ENCODE results near the gene ASH1L.
"Not testable (repeated sequence)": the region's sequence is repeated elsewhere in the genome, so short reads cannot be mapped to it uniquely, and the experiment has no call there.

The ASH1L gene

DNA sequence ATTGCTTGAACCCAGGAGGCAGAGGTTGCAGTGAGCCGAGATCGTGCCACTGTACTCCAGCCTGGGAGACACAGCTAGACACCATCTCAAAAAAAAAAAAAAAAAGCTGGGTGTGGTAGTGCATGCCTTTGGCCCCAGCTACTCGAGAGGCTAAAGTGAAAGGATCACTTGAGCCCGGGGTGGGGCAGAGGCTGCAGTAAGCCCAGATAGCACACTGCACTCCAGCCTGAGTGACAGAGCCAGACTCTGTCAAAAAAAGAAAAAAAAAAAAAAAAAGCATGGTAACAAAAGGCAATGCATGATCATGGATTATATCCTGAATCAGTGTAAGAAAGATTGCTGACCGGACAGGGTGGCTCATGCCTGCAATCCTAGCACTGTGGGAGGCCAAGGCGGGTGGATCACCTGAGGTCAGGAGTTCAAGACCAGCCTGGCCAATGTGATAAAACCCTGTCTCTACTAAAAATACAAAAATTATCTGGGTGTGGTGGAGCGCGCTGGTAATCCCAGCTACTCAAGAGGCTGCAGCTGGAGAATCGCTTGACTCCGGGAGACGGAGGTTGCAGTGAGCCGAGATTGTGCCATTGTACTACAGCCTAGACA lies 165.6 kb downstream of the ASH1L start (continued):
- no peak for TF ChIP-seq ARNTL (CRISPR knock-in tag; IDR thresholded peaks at IDR 0.05; ENCODE audit: borderline replicate concordance, low read depth)
- TF ChIP-seq, protein P1, sequence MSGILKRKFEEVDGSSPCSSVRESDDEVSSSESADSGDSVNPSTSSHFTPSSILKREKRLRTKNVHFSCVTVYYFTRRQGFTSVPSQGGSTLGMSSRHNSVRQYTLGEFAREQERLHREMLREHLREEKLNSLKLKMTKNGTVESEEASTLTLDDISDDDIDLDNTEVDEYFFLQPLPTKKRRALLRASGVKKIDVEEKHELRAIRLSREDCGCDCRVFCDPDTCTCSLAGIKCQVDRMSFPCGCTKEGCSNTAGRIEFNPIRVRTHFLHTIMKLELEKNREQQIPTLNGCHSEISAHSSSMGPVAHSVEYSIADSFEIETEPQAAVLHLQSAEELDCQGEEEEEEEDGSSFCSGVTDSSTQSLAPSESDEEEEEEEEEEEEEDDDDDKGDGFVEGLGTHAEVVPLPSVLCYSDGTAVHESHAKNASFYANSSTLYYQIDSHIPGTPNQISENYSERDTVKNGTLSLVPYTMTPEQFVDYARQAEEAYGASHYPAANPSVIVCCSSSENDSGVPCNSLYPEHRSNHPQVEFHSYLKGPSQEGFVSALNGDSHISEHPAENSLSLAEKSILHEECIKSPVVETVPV (CRISPR knock-in tag; IDR thresholded peaks at IDR 0.05) = no peak
- no peak for TF ChIP-seq PPARA (CRISPR knock-in tag; IDR thresholded peaks at IDR 0.05; ENCODE audit: borderline replicate concordance)
- TF ChIP-seq GLIS3 (CRISPR knock-in tag; IDR thresholded peaks at IDR 0.05) = no peak
- TF ChIP-seq ZC3H10 (CRISPR knock-in tag; IDR thresholded peaks at IDR 0.05) = no peak
- TF ChIP-seq TOX (CRISPR knock-in tag; IDR thresholded peaks at IDR 0.05; ENCODE audit: borderline replicate concordance) = no peak
- TF ChIP-seq TCF4 (CRISPR knock-in tag; IDR thresholded peaks at IDR 0.05; ENCODE audit: borderline replicate concordance) = no peak
- no peak for TF ChIP-seq RARB (CRISPR knock-in tag; IDR thresholded peaks at IDR 0.05)

DNA sequence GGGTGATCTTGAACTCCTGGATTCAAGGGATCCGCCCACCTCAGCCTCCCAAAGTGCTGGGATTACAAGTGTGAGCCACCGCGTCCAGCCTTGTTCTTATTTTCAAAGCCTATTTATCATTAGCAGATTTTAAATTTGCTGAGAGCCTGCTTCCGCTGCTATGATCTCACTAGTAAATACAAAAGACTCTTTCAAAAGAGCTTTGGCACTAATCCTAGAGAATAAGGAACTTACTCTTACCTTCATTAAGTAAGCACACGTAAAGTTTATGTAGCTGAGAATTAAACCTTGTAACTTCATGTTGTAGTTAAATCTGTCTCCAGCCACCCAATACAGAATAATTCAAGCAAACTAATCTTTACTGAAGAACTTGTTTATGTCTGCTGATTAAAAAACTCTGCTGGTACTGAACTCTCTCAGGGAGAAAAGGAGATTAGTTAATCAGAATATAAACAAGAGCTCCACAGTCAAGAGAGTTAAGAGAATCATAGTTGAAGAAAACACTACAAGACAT lies 169.6 kb downstream of the ASH1L start:
- ATAC-seq = no peak
- TF ChIP-seq TOX (CRISPR knock-in tag; IDR thresholded peaks at IDR 0.05; ENCODE audit: borderline replicate concordance) = no peak
- TF ChIP-seq BACH2 (CRISPR knock-in tag; IDR thresholded peaks at IDR 0.05; ENCODE audit: borderline replicate concordance) = no peak
- no peak for TF ChIP-seq ZNF8 (CRISPR knock-in tag; IDR thresholded peaks at IDR 0.05)
- TF ChIP-seq ZFP3 (CRISPR knock-in tag; IDR thresholded peaks at IDR 0.05) = no peak
- no peak for TF ChIP-seq ARNTL (CRISPR knock-in tag; IDR thresholded peaks at IDR 0.05; ENCODE audit: borderline replicate concordance, low read depth)
- no peak for TF ChIP-seq ZFP30 (CRISPR knock-in tag; IDR thresholded peaks at IDR 0.05)
- no peak for TF ChIP-seq ZNF565 (CRISPR knock-in tag; conservative IDR thresholded peaks at IDR 0.05; ENCODE audit: low read depth)
- TF ChIP-seq TCF4 (CRISPR knock-in tag; IDR thresholded peaks at IDR 0.05; ENCODE audit: borderline replicate concordance) = no peak
- no peak for TF ChIP-seq SNAI2 (CRISPR knock-in tag; IDR thresholded peaks at IDR 0.05)
- no peak for TF ChIP-seq ZNF70 (CRISPR knock-in tag; IDR thresholded peaks at IDR 0.05)
- no peak for TF ChIP-seq RARB (CRISPR knock-in tag; IDR thresholded peaks at IDR 0.05)
- TF ChIP-seq ZC3H10 (CRISPR knock-in tag; IDR thresholded peaks at IDR 0.05) = no peak
- no peak for TF ChIP-seq OSR1 (CRISPR knock-in tag; IDR thresholded peaks at IDR 0.05)
- TF ChIP-seq, protein P1 (CRISPR knock-in tag; IDR thresholded peaks at IDR 0.05) = no peak

DNA sequence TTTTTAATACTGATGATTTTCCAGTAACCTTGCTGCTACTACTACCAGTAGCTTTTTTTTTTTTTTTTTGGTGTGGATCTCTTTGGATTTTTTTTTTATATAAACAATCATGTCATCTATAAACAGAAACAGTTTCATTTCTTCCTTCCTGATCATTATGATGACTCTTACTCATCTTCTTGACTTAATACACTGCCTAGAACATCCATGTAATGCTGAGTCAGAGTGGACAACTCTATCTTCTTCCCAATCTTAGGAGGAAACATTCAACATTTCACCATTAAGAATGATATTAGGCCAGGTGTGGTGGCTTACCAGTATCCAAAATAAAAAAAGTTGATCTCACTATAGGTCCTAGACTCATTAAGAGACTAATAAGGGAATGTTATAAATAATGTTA lies 172.8 kb downstream of the ASH1L start:
- TF ChIP-seq ZNF565 (CRISPR knock-in tag; conservative IDR thresholded peaks at IDR 0.05; ENCODE audit: low read depth) = no peak
- TF ChIP-seq, protein P2, sequence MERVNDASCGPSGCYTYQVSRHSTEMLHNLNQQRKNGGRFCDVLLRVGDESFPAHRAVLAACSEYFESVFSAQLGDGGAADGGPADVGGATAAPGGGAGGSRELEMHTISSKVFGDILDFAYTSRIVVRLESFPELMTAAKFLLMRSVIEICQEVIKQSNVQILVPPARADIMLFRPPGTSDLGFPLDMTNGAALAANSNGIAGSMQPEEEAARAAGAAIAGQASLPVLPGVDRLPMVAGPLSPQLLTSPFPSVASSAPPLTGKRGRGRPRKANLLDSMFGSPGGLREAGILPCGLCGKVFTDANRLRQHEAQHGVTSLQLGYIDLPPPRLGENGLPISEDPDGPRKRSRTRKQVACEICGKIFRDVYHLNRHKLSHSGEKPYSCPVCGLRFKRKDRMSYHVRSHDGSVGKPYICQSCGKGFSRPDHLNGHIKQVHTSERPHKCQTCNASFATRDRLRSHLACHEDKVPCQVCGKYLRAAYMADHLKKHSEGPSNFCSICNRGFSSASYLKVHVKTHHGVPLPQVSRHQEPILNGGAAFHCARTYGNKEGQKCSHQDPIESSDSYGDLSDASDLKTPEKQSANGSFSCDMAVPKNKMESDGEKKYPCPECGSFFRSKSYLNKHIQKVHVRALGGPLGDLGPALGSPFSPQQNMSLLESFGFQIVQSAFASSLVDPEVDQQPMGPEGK (CRISPR knock-in tag; IDR thresholded peaks at IDR 0.05; ENCODE audit: borderline replicate concordance) = no peak
- TF ChIP-seq ZC3H10 (CRISPR knock-in tag; IDR thresholded peaks at IDR 0.05) = no peak
- no peak for TF ChIP-seq GLIS3 (CRISPR knock-in tag; IDR thresholded peaks at IDR 0.05)
- no peak for TF ChIP-seq TOX (CRISPR knock-in tag; IDR thresholded peaks at IDR 0.05; ENCODE audit: borderline replicate concordance)
- no peak for TF ChIP-seq ZNF70 (CRISPR knock-in tag; IDR thresholded peaks at IDR 0.05)
- TF ChIP-seq RARB (CRISPR knock-in tag; IDR thresholded peaks at IDR 0.05) = no peak
- TF ChIP-seq BACH2 (CRISPR knock-in tag; IDR thresholded peaks at IDR 0.05; ENCODE audit: borderline replicate concordance) = no peak
- TF ChIP-seq, protein P3, sequence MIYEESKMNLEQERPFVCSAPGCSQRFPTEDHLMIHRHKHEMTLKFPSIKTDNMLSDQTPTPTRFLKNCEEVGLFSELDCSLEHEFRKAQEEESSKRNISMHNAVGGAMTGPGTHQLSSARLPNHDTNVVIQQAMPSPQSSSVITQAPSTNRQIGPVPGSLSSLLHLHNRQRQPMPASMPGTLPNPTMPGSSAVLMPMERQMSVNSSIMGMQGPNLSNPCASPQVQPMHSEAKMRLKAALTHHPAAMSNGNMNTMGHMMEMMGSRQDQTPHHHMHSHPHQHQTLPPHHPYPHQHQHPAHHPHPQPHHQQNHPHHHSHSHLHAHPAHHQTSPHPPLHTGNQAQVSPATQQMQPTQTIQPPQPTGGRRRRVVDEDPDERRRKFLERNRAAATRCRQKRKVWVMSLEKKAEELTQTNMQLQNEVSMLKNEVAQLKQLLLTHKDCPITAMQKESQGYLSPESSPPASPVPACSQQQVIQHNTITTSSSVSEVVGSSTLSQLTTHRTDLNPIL (CRISPR knock-in tag; IDR thresholded peaks at IDR 0.05; ENCODE audit: low read depth) = no peak
- TF ChIP-seq SNAI2 (CRISPR knock-in tag; IDR thresholded peaks at IDR 0.05) = no peak
- no peak for TF ChIP-seq ISL1 (CRISPR knock-in tag; IDR thresholded peaks at IDR 0.05)
- no peak for TF ChIP-seq ZFP3 (CRISPR knock-in tag; IDR thresholded peaks at IDR 0.05)
- ATAC-seq = no peak

DNA sequence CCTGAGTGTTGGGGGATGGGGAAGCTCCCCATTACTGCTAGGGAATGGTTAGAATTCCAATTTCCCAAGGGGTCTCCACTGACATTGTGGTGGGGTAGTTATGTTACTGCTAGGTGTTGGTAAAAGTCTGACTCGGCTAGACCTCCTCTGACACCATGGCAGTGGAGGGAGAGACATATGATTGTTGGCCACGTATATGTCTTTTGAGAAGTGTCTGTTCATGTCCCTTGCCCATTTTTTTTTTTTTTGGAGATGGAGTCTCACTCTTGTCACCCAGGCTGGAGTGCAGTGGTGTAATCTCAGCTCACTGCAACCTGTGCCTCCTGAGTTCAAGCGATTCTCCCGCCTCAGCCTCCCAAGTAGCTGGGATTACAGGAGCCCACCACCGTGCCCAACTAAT lies 176.8 kb downstream of the ASH1L start:
- not testable (repeated sequence) for ATAC-seq

DNA sequence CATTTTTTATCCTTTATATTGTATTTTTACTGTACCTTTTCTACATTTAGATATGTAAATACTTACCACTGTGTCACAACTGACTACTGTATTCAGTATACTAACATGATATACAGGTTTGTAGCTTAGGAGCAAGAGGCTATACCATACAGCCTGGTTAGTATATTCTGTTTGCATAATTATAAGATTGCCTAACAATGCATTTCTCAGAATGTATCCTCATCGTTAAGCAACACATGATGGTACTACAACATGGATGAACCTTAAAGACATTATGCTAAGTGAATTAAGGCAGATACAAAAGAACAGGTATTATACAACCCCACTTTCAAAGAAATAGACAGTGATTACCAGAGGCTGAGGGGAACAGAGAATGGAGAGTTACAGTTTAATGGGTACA lies 179.2 kb downstream of the ASH1L start:
- no peak for ATAC-seq
- TF ChIP-seq, protein P1 (CRISPR knock-in tag; IDR thresholded peaks at IDR 0.05) = no peak
- no peak for TF ChIP-seq ZNF70 (CRISPR knock-in tag; IDR thresholded peaks at IDR 0.05)
- TF ChIP-seq, protein P4, sequence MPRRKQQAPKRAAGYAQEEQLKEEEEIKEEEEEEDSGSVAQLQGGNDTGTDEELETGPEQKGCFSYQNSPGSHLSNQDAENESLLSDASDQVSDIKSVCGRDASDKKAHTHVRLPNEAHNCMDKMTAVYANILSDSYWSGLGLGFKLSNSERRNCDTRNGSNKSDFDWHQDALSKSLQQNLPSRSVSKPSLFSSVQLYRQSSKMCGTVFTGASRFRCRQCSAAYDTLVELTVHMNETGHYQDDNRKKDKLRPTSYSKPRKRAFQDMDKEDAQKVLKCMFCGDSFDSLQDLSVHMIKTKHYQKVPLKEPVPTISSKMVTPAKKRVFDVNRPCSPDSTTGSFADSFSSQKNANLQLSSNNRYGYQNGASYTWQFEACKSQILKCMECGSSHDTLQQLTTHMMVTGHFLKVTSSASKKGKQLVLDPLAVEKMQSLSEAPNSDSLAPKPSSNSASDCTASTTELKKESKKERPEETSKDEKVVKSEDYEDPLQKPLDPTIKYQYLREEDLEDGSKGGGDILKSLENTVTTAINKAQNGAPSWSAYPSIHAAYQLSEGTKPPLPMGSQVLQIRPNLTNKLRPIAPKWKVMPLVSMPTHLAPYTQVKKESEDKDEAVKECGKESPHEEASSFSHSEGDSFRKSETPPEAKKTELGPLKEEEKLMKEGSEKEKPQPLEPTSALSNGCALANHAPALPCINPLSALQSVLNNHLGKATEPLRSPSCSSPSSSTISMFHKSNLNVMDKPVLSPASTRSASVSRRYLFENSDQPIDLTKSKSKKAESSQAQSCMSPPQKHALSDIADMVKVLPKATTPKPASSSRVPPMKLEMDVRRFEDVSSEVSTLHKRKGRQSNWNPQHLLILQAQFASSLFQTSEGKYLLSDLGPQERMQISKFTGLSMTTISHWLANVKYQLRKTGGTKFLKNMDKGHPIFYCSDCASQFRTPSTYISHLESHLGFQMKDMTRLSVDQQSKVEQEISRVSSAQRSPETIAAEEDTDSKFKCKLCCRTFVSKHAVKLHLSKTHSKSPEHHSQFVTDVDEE (CRISPR knock-in tag; IDR thresholded peaks at IDR 0.05) = no peak
- TF ChIP-seq GLIS3 (CRISPR knock-in tag; IDR thresholded peaks at IDR 0.05) = no peak
- no peak for TF ChIP-seq TCF4 (CRISPR knock-in tag; IDR thresholded peaks at IDR 0.05; ENCODE audit: borderline replicate concordance)
- TF ChIP-seq, protein P3 (CRISPR knock-in tag; IDR thresholded peaks at IDR 0.05; ENCODE audit: low read depth) = no peak
- TF ChIP-seq ARNTL (CRISPR knock-in tag; IDR thresholded peaks at IDR 0.05; ENCODE audit: borderline replicate concordance, low read depth) = no peak

All from SK-N-SH treated with all-trans-retinoic acid at 6 μM for 48 hours (cell line).